Neural cell (in vitro differentiated cells): ENCODE data around the gene STK24. TPM values are rescaled to one million over a fixed set of nuclear protein-coding genes. Genes with fewer than 3 reads are reported as not detected.
"Not testable (repeated sequence)": the region's sequence is repeated elsewhere in the genome, so short reads cannot be mapped to it uniquely, and the experiment has no call there.

Source experiments
- H2AFZ ChIP-seq: fragments of 200-600, 300-800 bp; sonication (generic), shearing (Covaris generic); 2 replicates; pipeline ENCODE4 v1.6.0; 2014; ENCODE audit warnings: low read depth, mild to moderate bottlenecking, antibody characterized with exemption, low read length, moderate library complexity
- H3F3A ChIP-seq: fragments of 200-600 bp; shearing (Covaris generic); 2 replicates; pipeline ENCODE4 v1.6.1; 2016; ENCODE audit warnings: mild to moderate bottlenecking, moderate library complexity, mixed read lengths, antibody characterized with exemption, low read length; ENCODE audit not compliant: insufficient read depth, poor library complexity, severe bottlenecking
- H3K27ac ChIP-seq: fragments of 200-600, 300-800 bp; sonication (generic), shearing (Covaris generic); 2 replicates; pipeline ENCODE4 v1.5.1; 2014; ENCODE audit warnings: mild to moderate bottlenecking, low read length, moderate library complexity
- H3K27me3 ChIP-seq: fragments of 300-800, 200-600 bp; sonication (generic), shearing (Covaris generic); 2 replicates; pipeline ENCODE4 v1.6.0; 2014; ENCODE audit warnings: mild to moderate bottlenecking, low read depth, low read length, moderate library complexity; ENCODE audit not compliant: insufficient read depth
- H3K36me3 ChIP-seq: fragments of 300-800, 200-600 bp; sonication (generic), shearing (Covaris generic); 2 replicates; pipeline ENCODE4 v1.5.1; 2014; ENCODE audit warnings: mild to moderate bottlenecking, antibody characterized with exemption, low read length, moderate library complexity; ENCODE audit not compliant: insufficient read depth
- H3K4me2 ChIP-seq: fragments of 300-800, 200-600 bp; sonication (generic), shearing (Covaris generic); 2 replicates; pipeline ENCODE4 v1.6.0; 2014; ENCODE audit warnings: mild to moderate bottlenecking, low read length
- H3K4me3 ChIP-seq: fragments of 300-800, 200-600 bp; sonication (generic), shearing (Covaris generic); 2 replicates; pipeline ENCODE4 v1.5.1; 2014; ENCODE audit warnings: mild to moderate bottlenecking, low read length, moderate library complexity
- H3K79me2 ChIP-seq: fragments of 200-600 bp; shearing (Covaris generic); replicated peaks from 2 replicates; pipeline ENCODE4 v1.6.0; 2014; ENCODE audit warnings: mild to moderate bottlenecking, low read length, moderate library complexity; ENCODE audit not compliant: insufficient read depth
- H3K9ac ChIP-seq: fragments of 300-800, 200-600 bp; sonication (generic), shearing (Covaris generic); 2 replicates; pipeline ENCODE4 v1.6.1; 2016; ENCODE audit warnings: mild to moderate bottlenecking, low read length, mixed read lengths
- H3K9me2 ChIP-seq: fragments of 200-600 bp; shearing (Covaris generic); 2 replicates; pipeline ENCODE4 v1.6.1; 2016; ENCODE audit warnings: mild to moderate bottlenecking, low read length, mixed read lengths; ENCODE audit not compliant: insufficient read depth
- H3K9me3 ChIP-seq: fragments of 200-600, 300-800 bp; sonication (generic), shearing (Covaris generic); 2 replicates; pipeline ENCODE4 v1.6.1; 2016; ENCODE audit warnings: mild to moderate bottlenecking, mixed run types, low read length, moderate library complexity, mixed read lengths
- H4K20me1 ChIP-seq: fragments of 200-600 bp; shearing (Covaris generic); 2 replicates; pipeline ENCODE4 v1.6.1; 2016; ENCODE audit warnings: mild to moderate bottlenecking, mixed run types; ENCODE audit not compliant: insufficient read depth
- EP300 ChIP-seq: fragments of 450-650 bp; conservative IDR thresholded peaks from 2 replicates; pipeline ENCODE4 v1.6.1; 2014; ENCODE audit warnings: antibody characterized with exemption, mild to moderate bottlenecking, moderate library complexity; ENCODE audit not compliant: poor library complexity, severe bottlenecking
- EZH2 ChIP-seq: fragments of 200-600, 300-800 bp; shearing (Covaris generic), sonication (generic); IDR thresholded peaks from 2 replicates; pipeline ENCODE4 v1.6.1; 2014; ENCODE audit warnings: antibody characterized with exemption, low read length, borderline replicate concordance, mild to moderate bottlenecking; ENCODE audit not compliant: insufficient read depth, poor library complexity, severe bottlenecking
- MXI1 ChIP-seq: fragments of 450-650 bp; conservative IDR thresholded peaks from 2 replicates; pipeline ENCODE4 v1.6.1; 2014; ENCODE audit warnings: antibody characterized with exemption, mild to moderate bottlenecking; ENCODE audit not compliant: poor library complexity, severe bottlenecking
- POLR2AphosphoS5 ChIP-seq: IDR thresholded peaks from 2 replicates; pipeline ENCODE4 v1.6.1; 2012
- RAD21 ChIP-seq: fragments of 450-650 bp; conservative IDR thresholded peaks from 2 replicates; pipeline ENCODE4 v1.6.1; 2014; ENCODE audit warnings: antibody characterized with exemption, mild to moderate bottlenecking, moderate library complexity
- SMC3 ChIP-seq: fragments of 450-650 bp; conservative IDR thresholded peaks from 2 replicates; pipeline ENCODE4 v1.6.1; 2014; ENCODE audit warnings: antibody characterized with exemption, mild to moderate bottlenecking, moderate library complexity; ENCODE audit not compliant: poor library complexity
- TAF1 ChIP-seq: IDR thresholded peaks from 2 replicates; pipeline ENCODE4 v1.6.1; 2012; ENCODE audit warnings: low read depth
- polyA plus RNA-seq: library from polyadenylated mRNA; depleted of rRNA; stranded (reverse); fragments of >200 nt; gene quantifications from 2 replicates; pipeline ENCODE4 v1.2.3, GENCODE V29; 2014
- TF ChIP-seq, protein P1 (sequence below): fragments of 450-650 bp; IDR thresholded peaks from 2 replicates; pipeline ENCODE4 v1.5.1; 2014; ENCODE audit warnings: antibody characterized with exemption, mild to moderate bottlenecking, moderate library complexity; ENCODE audit not compliant: poor library complexity, severe bottlenecking
- TF ChIP-seq, protein P2 (sequence below): IDR thresholded peaks from 2 replicates; pipeline ENCODE4 v1.6.1; 2012; ENCODE audit warnings: borderline replicate concordance

Gene STK24
- polyA plus RNA-seq, 1 donor from 2014 or later, result 66.0 TPM

- Histone ChIP-seq H3K4me3 (no peak overlapping the region), H3F3A (peaks cover 5% of the 10 kb centered on the region), H3K27me3 (no peaks in the 10 kb centered on the region), H3K36me3 (no peaks in the 10 kb centered on the region), H3K9me2 (no peaks in the 10 kb centered on the region), H3K4me2 (no peak overlapping the region), H3K9me3 (no peaks in the 10 kb centered on the region), H4K20me1 (no peaks in the 10 kb centered on the region), H3K27ac (no peak overlapping the region), H3K9ac (no peak overlapping the region), H3K79me2 (peaks cover 99% of the 10 kb centered on the region), H2AFZ (no peak overlapping the region)
- TF ChIP-seq, protein P1, sequence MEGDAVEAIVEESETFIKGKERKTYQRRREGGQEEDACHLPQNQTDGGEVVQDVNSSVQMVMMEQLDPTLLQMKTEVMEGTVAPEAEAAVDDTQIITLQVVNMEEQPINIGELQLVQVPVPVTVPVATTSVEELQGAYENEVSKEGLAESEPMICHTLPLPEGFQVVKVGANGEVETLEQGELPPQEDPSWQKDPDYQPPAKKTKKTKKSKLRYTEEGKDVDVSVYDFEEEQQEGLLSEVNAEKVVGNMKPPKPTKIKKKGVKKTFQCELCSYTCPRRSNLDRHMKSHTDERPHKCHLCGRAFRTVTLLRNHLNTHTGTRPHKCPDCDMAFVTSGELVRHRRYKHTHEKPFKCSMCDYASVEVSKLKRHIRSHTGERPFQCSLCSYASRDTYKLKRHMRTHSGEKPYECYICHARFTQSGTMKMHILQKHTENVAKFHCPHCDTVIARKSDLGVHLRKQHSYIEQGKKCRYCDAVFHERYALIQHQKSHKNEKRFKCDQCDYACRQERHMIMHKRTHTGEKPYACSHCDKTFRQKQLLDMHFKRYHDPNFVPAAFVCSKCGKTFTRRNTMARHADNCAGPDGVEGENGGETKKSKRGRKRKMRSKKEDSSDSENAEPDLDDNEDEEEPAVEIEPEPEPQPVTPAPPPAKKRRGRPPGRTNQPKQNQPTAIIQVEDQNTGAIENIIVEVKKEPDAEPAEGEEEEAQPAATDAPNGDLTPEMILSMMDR, result no peak
- TF ChIP-seq TAF1 (no peak), EZH2 (no peak), SMC3 (no peak), MXI1 (no peak), POLR2AphosphoS5 (no peak), EP300 (no peak), RAD21 (no peak)
- TF ChIP-seq, protein P2, sequence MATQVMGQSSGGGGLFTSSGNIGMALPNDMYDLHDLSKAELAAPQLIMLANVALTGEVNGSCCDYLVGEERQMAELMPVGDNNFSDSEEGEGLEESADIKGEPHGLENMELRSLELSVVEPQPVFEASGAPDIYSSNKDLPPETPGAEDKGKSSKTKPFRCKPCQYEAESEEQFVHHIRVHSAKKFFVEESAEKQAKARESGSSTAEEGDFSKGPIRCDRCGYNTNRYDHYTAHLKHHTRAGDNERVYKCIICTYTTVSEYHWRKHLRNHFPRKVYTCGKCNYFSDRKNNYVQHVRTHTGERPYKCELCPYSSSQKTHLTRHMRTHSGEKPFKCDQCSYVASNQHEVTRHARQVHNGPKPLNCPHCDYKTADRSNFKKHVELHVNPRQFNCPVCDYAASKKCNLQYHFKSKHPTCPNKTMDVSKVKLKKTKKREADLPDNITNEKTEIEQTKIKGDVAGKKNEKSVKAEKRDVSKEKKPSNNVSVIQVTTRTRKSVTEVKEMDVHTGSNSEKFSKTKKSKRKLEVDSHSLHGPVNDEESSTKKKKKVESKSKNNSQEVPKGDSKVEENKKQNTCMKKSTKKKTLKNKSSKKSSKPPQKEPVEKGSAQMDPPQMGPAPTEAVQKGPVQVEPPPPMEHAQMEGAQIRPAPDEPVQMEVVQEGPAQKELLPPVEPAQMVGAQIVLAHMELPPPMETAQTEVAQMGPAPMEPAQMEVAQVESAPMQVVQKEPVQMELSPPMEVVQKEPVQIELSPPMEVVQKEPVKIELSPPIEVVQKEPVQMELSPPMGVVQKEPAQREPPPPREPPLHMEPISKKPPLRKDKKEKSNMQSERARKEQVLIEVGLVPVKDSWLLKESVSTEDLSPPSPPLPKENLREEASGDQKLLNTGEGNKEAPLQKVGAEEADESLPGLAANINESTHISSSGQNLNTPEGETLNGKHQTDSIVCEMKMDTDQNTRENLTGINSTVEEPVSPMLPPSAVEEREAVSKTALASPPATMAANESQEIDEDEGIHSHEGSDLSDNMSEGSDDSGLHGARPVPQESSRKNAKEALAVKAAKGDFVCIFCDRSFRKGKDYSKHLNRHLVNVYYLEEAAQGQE, result no peak
Measured at GRCh38 chr13:98570929-98571372, 6.0 kb downstream of the STK24 start.

GRCh38 chr13:98569494-98570367 lies 7.2 kb downstream of the STK24 start:
- not testable (repeated sequence) for H3K36me3 ChIP-seq, H3K9me2 ChIP-seq, H3K4me2 ChIP-seq, H3F3A ChIP-seq, H3K4me3 ChIP-seq, H3K27me3 ChIP-seq, H3K27ac ChIP-seq, H3K9ac ChIP-seq, H4K20me1 ChIP-seq, H3K9me3 ChIP-seq, H2AFZ ChIP-seq
- peaks cover 93% of the 10 kb centered on the region for H3K79me2 ChIP-seq
